ENCODE results near the gene NELL1.

NELL1 gene

DNA sequence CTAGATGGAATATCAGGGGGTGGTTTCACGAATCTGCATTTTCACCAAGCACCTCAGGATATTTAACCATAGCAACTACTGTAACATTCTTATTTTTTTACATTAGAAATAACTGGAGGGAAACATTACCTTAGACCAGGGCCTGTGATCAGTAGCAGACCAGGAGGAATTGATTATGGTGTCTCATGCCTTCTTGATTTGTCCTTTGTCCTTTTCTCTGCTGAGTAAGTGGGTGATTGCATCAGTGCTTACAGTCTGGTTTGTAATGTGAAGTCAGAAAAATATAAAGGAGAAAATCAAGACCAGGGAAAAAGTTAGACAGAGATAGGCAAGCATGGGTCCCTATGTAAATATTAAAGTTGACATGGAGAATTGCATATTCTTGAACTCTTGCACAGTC, 703.3 kb downstream of the NELL1 start:
- Mint-ChIP-seq H3K36me3 (ENCODE audit: low read depth) (no peaks in the 10 kb centered on the region), H3K4me3 (no peak overlapping the region)

DNA sequence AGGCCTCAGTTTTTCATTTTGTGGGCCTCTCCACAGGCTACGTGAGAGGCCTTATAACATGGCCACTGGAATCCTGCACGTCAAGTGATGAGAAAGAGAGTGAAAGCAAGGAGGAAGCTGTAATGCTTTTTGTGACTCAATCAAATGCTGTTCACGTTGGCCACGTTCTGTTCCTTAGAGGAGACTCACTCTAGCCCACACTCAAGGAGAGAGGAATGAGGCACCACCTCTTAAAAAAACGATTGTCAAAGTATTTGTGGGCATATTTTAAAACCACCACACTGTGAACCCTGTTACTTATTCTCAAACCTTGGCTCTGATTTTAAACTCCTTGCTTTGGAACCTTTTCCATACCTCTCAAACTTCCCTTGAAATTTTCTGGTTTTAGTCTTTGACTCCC, 705.0 kb downstream of the NELL1 start:
- no peaks in the 10 kb centered on the region for H3K27me3 Mint-ChIP-seq (ENCODE audit: low read depth, poor library complexity)
- H3K27ac Mint-ChIP-seq: no peak overlapping the region
- H3K4me3 Mint-ChIP-seq: no peak overlapping the region
- no peaks in the 10 kb centered on the region for H3K36me3 Mint-ChIP-seq (ENCODE audit: low read depth)
- DNase-seq: no peak
- TF ChIP-seq, protein P1, sequence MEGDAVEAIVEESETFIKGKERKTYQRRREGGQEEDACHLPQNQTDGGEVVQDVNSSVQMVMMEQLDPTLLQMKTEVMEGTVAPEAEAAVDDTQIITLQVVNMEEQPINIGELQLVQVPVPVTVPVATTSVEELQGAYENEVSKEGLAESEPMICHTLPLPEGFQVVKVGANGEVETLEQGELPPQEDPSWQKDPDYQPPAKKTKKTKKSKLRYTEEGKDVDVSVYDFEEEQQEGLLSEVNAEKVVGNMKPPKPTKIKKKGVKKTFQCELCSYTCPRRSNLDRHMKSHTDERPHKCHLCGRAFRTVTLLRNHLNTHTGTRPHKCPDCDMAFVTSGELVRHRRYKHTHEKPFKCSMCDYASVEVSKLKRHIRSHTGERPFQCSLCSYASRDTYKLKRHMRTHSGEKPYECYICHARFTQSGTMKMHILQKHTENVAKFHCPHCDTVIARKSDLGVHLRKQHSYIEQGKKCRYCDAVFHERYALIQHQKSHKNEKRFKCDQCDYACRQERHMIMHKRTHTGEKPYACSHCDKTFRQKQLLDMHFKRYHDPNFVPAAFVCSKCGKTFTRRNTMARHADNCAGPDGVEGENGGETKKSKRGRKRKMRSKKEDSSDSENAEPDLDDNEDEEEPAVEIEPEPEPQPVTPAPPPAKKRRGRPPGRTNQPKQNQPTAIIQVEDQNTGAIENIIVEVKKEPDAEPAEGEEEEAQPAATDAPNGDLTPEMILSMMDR (IDR thresholded peaks at IDR 0.05): no peak
- peaks cover 3% of the 10 kb centered on the region for H3K9me3 Mint-ChIP-seq
- no peaks in the 10 kb centered on the region for H3K4me1 Mint-ChIP-seq

More for the DNA sequence above, 703.3 kb downstream of the NELL1 start:
- TF ChIP-seq, protein P1 (IDR thresholded peaks at IDR 0.05): no peak
- Mint-ChIP-seq H3K27me3 (ENCODE audit: low read depth, poor library complexity) (no peaks in the 10 kb centered on the region), H3K27ac (no peak overlapping the region), H3K4me1 (no peaks in the 10 kb centered on the region), H3K9me3 (peaks cover 3% of the 10 kb centered on the region)
- no peak for DNase-seq

DNA sequence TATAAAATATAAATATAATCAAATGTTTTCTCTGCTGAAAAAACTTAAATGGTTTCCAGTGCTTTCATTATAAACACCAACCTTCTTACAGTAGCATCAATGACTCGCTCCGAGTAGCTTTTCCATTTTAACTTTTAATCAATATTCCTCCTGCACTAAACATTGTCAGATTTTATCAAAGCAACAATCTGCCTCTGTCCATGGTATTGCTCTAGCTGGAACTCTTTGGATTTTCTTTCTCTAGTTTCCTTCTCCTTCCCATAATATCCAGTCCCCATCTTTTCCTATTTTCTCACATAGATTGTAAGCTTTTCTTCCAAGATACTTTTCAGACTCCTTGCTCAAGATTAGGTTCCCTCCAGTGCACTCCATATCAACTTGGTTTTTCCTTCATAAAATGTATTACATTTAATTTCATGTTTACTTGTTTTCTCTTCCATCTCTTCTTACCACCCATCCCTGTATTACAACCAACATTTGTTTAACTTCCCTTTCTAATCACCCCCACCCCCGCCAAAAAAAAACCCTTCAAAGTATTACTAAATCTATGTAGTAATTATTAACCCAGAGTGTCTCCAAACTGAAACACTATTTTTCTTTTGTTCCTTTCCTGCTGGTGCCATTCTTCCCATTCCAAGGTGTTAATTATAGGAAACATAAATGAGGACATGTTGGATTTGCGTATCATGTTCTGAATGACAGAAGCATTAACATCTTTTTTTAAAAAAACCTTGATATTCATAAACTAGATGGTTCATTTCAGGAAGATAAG, 716.5 kb downstream of the NELL1 start:
- Mint-ChIP-seq H3K36me3 (ENCODE audit: low read depth) (no peaks in the 10 kb centered on the region), H3K27me3 (ENCODE audit: low read depth, poor library complexity) (no peaks in the 10 kb centered on the region), H3K27ac (no peak overlapping the region), H3K4me1 (no peaks in the 10 kb centered on the region), H3K9me3 (no peaks in the 10 kb centered on the region), H3K4me3 (no peak overlapping the region)
- no peak for DNase-seq
- TF ChIP-seq, protein P1 (IDR thresholded peaks at IDR 0.05): no peak

DNA sequence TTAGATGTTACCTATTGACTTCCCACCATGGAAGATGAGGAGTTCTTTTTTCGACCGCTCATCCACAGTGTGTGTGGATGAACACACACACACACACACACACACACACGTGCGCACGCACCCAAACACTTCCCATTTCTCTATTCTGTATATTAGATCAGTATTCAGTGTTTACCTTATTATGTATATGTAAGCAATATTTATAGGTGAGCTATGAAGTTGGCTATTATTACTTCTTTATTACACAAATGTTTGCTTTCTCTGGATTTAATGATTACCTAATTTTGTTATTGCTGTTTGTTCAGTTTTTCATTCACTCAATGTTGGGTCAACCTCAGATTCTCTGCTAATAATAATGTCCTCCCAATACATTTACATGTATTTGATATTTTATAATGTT, 721.0 kb downstream of the NELL1 start:
- Mint-ChIP-seq H3K27me3 (ENCODE audit: low read depth, poor library complexity) (no peaks in the 10 kb centered on the region), H3K27ac (no peak overlapping the region), H3K36me3 (ENCODE audit: low read depth) (no peaks in the 10 kb centered on the region), H3K4me1 (no peaks in the 10 kb centered on the region), H3K9me3 (no peaks in the 10 kb centered on the region), H3K4me3 (no peak overlapping the region)
- TF ChIP-seq, protein P1 (IDR thresholded peaks at IDR 0.05): no peak
- DNase-seq: no peak

DNA sequence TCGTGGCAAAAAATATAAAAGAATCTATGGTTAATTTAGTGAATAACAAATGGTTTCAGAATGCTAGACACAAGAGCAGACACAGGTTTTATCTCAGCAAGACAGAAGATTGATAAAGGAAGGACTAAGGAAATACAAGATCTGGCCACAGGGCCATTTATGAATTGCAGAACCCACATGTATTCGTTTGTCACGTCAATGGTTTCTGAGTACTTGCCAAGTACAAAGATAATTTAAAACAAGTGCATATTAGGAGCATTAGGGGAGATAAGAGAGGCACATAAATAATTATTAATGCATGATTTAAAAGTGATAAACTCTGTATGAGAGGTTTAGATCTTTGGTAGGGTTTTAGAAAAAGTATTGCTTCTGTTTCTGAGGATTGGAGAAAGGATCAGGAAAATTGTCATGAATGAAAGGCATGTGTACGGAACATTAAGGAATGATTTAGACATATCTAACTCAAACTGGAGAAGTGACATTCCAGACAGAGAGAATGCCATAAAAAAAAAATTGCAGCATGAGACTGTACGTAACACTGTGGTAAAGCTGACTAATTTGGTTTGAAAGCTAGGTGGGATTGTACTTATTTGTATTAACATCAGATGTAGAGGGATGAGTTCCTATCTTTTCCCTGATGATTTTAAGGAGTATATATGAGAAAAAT, 727.1 kb downstream of the NELL1 start:
- H3K36me3 Mint-ChIP-seq (ENCODE audit: low read depth): no peaks in the 10 kb centered on the region
- no peaks in the 10 kb centered on the region for H3K9me3 Mint-ChIP-seq
- no peaks in the 10 kb centered on the region for H3K4me1 Mint-ChIP-seq
- H3K4me3 Mint-ChIP-seq: no peak overlapping the region
- H3K27me3 Mint-ChIP-seq (ENCODE audit: low read depth, poor library complexity): no peaks in the 10 kb centered on the region
- no peak for DNase-seq
- TF ChIP-seq, protein P1 (IDR thresholded peaks at IDR 0.05): no peak
- H3K27ac Mint-ChIP-seq: no peak overlapping the region
